T47D (cell line): ENCODE data around the gene PHKB.

Experiments
- DNase-seq, 2 experiments: peaks; one replicate each; pipeline versions ENCODE4 v3.0.0 to v3.0.0-alpha.2; 2011 to 2012; ENCODE audit warnings: low read depth in 1 of 2, low spot score in 1 of 2
- JUND ChIP-seq: IDR thresholded peaks from 2 replicates; pipeline ENCODE4 v1.6.1; 2012; ENCODE audit warnings: low read depth
- in situ Hi-C: cut with HindIII; loops from 2 replicates; pipeline ENCODE4 v1.10.0; 2016; ENCODE audit warnings: low sequenced_read_pairs, low pct_unique_long_range_greater_than_20kb

PHKB gene

DNA sequence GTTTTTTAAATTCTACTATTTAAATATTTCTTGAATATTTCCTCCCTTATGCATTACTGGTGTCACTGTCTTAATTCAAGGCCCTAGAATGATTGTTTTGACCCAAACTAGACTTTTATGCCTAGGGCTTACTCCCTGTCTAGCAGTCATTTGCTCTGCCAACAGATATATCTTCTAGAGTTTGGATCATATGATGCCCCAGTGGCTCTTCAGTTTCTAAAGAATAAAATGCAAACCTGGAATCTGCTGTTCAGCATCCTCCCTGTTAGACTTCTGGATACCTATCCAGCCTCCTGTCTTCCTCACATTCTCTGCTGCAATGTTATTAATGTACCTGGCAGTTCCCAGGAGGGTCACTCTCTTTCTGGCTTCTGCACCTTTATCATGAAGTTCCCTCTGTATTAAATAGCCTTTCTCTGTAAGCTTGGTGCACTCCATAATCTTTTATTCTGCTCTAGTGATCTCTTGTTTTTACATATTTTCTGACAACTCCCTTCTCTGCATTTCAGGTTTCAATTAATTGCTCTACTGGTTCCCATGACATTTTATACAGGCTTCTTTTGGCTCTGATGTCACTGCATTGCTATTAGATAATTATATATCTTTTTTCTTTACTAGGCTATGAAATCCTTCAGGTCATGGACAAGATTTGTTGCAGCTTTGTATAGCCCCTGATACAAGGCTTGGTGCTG is 15.7 kb downstream of the PHKB start:
- in situ Hi-C loops: no loop called here
- TF ChIP-seq JUND: no peak
- no peak for DNase-seq

DNA sequence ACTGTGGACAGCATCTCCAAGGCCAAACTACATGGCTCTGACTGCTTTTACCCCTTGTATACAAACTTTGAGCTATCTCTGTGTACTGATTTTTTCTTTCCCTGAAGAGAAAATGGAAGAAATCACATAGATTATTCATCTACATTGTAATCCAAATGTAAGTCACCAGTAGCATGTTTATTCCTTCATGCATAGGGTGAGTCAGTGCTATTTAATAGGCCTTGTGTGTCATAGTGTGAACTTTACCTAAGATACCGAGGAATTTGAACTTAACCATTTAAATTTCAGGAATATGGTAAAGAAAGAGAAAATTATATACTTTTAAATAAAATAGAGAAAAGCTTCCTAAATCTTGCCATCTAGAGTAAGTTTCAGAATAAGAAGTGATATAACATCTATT is 16.5 kb downstream of the PHKB start:
- DNase-seq: no peak
- in situ Hi-C loops: no loop called here
- TF ChIP-seq JUND: no peak

DNA sequence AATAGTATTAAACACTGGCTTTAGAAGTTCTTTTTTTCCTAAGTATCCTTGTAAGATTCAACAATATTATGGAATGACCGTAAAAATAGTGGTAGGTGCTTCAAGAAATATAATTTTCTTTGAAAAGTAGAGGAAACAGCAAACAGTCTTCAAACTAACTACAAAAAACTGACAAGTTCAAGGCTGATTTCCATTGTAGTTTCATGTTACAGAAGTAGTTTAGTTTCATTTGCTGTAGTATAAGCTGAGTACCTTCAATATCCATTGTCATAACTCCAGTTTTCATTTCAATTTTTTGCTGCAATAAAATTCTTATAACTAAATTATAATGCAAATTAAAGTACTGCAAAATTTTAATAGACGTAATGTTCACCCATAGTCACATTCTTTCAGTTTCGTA is 19.3 kb downstream of the PHKB start:
- no peak for DNase-seq
- TF ChIP-seq JUND: no peak
- in situ Hi-C loops: no loop called here

DNA sequence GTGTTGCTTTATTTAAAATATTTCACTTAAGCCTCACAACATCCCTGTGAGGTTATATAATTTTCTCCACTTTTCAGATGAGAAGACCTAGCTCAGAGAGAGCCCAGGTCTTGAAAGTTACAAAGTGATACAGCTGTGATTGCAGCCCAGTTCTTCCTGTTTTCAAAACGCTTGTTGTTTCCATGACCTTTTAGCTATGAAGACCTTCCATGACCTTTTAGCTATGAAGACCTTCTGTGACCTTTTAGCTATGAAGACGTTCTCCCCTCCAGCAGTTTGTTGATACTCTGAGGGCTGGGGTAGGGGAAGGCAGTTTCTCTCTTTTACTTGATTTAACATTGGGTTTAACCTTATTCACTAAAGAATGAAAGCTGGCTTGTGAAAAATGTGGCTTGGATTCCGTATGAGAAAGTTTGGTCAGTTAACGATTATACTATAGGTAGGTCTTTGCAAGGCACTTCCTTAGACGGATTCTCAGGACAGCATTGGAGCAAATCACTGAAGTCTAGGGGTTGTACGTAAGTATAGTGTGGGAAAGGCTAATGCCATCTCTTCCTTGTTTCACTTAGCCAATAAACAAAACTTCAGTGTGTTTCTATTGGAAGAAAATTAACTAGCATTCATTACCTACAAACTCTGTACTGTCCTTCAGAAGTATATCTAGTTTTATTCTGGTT is 20.7 kb downstream of the PHKB start:
- in situ Hi-C loops: no loop called here
- DNase-seq: no peak
- TF ChIP-seq JUND: no peak

DNA sequence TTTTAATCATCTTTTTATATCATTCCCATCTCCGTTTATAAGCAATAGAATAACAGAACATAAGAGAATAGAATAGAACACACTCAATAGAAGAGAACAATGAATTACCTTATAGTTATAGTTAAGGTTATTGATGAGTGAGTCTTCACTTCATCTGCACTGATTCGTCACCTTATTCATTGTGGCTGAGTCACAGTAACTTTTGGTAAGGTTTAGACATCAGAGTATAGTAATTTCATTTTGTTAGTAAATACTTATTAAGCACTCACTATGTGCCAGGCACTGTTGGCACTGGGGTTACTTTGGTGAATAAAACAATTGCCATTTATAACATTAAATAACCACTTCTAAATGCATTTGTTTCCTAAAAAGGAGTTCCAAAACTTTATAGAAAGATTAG is 22.5 kb downstream of the PHKB start:
- in situ Hi-C loops: no loop called here
- no peak for TF ChIP-seq JUND
- no peak for DNase-seq

DNA sequence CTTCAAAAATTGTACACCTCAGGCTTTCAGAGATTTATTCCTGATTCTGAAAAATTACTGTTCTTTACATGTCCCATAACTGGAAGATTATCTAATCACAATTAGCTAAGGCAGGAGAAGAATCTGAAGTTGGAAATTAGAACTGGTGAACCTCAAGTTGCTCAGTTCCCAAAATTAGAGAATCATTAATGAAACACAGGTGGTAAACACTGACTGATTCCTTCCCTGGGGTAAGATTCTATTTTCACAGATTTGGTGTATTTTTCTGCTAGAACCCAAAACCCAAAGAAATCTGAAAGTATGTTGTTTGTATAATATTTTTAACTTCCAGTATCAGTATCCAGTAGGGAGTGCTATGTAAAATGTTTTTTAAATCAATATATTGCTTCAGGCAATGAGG is 25.7 kb downstream of the PHKB start:
- in situ Hi-C loops: no loop called here
- no peak for TF ChIP-seq JUND
- no peak for DNase-seq

DNA sequence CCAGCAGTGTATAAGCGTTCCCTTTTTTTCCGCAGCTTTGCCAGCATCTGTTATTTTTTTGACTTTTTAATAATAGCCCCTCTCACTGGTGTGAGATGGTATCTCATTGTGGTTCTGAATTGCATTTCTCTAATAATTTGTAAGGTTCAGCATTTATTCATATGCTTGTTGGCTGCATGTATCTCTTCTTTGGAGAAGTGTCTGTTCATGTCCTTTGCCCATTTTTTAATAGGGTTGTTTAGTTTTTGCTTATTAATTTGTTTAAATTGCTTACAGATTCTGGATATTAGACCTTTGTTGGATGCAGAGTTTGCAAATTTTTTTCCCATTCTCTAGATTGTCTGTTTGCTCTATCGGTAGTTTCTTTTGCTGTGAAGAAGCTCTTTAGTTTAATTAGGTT is 26.9 kb downstream of the PHKB start:
- TF ChIP-seq JUND: no peak
- in situ Hi-C loops: no loop called here
- DNase-seq: no peak

DNA sequence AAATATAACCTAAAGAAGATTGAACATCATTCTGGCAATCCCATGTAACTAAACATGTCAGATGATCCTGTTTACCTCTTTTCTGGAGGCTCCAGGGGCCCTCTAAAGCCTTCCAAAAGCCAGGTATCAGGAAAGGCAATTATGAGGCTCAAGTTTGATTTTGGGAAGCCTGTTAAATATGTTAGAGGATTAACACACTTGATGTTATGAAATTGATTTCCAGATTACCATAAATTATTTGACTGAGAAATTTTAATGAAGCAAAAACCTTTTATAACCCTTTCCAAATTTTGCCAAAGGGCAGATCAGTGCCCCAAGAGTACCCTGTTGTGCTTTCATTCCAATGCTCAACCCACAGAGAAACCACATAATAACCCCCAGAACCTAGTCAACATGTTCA is 29.3 kb downstream of the PHKB start:
- DNase-seq: no peak
- no peak for TF ChIP-seq JUND
- in situ Hi-C loops: no loop called here

DNA sequence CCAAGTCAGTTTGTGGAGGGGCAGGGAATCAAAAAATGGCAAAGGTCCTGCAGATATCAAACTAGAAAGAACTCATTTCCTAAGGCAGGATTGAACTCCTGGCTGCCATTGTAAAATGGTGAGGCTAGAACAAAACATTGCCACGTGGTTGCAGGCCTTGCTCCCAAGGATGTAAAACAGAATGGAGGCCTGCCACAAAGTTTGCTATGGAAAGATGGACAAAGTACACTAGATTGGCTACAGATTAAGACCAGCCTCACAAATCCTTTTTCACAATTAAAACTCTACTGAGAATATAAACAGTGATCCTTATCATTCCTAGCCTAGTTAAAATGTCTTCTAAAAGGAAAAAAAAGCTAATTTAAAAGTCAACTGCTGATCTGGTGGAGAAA is 30.9 kb downstream of the PHKB start:
- DNase-seq: no peak
- no peak for TF ChIP-seq JUND
- in situ Hi-C loops: no loop called here

DNA sequence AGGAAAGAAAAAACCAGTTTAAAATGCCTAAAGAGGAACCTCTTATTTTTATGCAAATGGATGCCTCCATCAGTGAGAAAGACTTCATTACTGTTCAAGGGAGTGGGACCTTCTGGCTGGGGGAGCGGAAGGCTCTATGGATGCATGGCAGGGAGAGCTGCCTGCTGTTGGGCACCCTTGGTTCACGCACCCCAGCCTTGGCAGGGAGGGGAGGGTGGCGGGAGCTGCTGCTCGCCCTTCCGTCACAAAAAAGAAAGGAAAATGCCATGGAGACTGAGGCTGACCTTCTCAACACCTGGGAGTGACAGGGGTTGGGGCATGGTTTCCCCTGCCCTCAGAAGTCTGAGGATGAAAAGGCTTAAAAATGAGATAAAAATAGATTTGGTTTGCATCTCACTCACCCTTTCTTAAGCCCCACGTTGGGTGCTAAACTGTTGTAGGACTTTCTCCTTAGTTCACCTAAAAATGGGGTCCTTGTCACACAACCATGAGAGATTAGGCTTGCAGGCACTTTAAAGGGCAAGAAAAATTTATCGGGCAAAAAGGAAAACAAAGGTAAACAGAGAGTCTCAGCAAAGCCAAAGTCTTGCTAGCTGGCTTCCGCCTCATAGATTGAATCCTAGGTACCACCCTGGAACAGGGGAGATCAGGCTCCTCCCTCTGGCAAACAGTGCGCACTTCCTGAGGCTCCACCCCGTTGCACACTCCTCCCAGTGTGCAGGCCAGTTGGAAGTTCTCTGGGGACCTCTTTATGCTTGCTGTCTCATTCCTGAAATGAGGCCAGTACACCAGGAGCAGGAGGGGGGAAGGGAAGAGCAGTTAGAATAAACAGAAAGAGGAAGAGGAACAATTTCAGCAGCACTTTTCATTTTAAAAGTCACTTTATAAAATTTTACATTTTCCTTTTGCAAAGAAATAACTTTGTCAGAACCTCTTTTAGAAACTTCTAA is 31.6 kb downstream of the PHKB start:
- peak in 1 of 2 experiments; percentile 26 for DNase-seq
- TF ChIP-seq JUND: no peak
- in situ Hi-C loops: no loop called here

DNA sequence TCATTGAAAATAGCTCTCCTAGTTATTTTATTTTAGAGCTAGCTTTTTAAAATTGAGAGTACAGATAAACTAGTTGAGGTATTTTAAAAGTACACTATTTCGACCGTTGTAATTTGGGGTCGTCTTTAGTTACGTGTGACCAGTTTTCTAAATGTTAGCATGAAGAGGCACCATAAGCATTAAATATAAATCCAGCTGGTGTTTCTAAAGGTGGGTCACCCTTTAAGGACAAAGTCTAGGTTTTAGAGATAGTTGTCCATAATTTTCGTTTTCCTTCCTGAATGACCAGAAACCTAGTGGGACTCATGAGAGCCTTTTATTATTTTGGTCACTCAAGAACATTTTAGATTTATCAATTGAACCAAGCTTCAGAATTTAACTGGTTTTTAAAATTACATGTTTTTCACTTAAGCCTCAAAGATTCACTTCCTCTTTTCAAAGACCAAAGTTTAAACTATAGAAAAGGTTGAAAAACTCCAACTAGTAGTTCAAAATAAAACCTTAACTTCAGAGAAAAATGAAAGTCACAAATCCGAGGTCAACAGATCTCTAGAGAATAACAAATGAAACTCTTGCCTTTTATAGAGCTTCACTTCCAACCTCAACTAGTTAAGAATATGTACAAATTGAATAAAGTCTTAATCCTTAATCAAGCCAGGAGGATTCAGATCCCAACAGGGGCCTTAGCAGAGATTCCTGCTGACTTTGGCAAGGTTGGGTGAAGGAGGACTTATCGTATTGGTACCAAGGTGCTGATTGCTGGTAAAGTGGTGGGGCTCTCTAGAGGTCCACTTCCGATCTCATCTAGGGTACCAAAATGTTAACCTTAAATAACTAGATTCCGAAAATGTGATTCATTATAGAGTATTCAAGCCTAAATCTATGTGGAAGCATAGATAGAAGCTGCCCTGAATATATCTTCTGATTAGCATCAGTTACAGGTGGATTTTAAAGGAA is 32.5 kb downstream of the PHKB start:
- TF ChIP-seq JUND: no peak
- DNase-seq: no peak
- in situ Hi-C loops: no loop called here
